ENCODE data around the gene PRPS1L1.

PRPS1L1 gene

DNA sequence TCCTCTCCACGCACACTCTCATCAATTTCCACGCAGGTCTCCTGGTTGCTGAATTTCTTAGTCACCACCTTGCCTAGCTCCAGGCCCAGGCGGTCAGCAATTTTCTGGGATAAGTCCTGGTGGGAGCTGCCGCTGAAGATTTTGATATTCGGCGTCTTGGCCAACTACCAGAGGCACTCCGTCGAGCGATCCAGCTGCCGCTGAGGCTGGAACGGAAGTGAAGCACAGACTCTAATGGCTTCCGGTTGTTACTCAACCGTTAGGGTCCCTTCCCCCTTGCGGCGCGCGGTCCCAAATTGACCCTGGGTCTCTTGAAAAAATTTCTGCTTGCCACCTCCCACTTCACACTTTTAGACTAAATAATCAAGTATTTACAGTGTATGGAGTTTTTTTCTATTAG is at the start of gene PRPS1L1:
Gene PRPS1L1, minus strand, starts transcription at position 219 of the 400 bp plus-strand sequence.
- no peak for DNase-seq

GRCh38 chr7:18076461-18076860 is 48.8 kb upstream of the PRPS1L1 start:
- no peak for DNase-seq

DNA sequence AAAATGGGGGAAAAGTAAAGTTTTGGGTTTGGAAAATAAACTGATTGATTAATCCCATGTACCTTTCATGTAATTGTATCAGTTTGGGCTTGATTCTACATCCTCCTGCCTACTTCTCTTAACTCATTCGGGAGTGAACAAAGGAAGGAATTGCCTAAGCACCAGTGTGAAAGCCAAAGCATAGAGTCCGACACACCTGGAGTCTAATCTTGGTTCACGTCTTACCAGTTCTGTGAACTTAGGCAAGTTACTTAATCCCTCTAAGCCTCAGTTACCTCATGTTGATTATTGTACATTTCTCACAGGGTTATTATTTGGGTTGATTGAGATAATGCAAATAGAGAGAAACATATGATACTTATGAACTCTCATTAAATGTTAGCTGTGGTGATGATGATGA is 41.1 kb upstream of the PRPS1L1 start:
- DNase-seq: no peak

DNA sequence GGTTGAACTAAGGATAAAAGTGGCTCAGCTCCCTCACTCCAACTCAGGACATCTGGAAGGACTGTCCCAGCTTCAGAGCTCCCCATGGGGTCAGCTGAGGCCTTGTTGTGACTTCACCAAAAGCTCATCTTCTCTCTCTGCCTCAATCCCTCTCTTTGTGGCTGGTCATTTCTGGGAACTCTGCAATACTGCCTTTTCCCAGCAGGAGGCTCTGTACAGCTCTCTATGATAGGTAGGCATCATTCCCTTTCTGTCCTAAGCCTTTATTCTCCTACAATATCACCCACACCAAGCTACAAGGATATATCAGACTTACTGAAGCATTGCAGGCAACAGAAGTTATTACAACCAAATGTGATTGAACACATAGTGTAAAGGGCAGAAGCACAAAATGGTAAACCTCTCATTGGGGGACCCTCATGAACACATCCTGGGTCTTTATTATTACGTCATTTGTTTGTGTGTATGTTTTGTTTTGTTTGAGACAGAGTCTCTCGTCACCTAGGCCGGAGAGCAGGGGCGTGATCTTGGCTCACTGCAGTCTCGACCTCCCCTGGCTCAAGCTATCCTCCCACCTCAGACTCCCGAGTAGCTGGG is 36.7 kb upstream of the PRPS1L1 start:
- DNase-seq: no peak

DNA sequence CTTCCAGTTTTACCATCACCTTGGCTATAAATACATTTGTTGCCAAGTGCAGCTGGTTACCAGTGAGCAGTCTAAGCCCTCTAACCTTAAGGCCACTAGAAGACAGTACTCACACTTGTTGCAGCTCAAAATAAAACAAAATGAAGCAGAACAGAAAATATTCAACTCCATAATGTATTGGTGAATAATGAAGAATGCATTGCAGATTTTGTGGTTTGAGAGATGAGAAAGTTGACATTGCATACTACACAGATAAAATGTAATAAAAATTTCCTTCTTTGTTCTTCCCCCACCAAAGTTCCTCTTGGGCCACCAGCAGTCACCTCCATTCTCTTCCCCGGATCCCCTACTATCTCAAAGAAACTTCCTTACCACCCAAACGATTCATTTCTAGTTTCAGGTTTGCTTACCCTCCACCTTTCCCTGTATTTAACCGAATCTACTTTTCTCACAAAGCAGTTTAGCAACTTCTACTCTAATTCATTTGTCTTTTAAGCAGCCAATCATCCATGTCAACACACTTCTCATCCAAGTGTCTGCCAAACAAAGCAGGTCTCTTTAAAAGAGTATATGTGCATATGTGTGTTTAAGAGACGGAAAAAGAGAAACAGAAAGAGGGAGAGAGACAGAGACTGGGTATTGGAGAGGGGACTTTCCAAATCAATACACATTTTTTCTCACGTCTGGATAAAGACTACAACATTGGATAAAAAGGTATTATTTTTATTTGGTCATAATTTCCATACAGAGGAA is 35.7 kb upstream of the PRPS1L1 start:
- no peak for DNase-seq

GRCh38 chr7:18059171-18059570 is 31.5 kb upstream of the PRPS1L1 start:
- no peak for DNase-seq

DNA sequence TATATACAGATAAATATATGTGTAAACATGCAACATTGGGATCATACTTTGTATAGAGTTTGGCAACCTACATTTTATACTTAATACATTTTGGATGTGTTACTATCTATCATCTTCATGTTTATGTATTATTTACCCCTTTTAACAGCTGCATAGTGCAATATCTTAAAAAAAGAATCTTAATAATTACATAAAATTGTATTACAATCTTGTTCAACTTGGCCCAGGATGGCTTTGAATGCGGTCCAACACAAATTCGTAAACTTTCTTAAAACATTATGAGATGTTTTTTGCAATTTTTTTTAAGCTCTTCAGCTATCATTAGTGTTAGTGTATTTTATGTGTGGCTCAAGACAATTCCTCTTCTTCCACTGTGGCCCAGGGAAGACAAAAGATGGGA is 26.3 kb upstream of the PRPS1L1 start:
- no peak for DNase-seq

DNA sequence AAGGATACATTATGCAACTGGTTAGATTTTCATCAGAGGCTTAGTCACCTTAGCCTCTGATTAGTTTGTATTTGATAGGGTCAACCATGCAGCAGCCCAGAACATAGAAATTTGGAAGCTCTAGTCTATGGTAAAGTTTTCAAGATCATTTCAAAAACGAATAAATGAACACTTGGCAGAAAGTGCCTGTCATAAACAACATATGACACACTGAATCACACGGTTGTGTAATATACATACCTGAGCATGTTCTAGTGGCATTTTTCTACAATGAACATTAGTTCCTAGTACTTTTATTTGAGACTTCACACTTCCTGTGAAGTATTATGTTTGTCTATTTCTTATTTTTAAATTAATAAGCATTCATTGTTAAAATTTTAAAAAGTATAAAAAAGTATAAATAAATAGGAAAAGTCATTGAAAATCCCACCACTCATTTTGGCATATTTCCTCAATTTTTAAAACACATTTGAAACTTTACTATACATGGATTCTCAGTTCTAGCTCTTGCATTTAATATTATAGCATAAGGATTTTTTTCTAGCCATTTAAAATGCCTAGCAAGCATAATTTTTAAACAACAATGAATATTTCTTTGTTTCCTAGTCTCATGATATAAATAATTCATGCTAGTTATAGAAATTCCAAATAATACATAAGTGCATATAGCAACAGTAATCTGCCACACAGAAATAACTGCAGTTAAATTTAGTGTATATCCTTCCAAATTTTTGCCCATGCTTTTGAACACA is 25.7 kb upstream of the PRPS1L1 start:
- no peak for DNase-seq

- DNase-seq: no peak
Observed at GRCh38 chr7:18049262-18049661, 21.6 kb upstream of the PRPS1L1 start.

GRCh38 chr7:18046601-18047000 is 19.0 kb upstream of the PRPS1L1 start:
- no peak for DNase-seq

DNA sequence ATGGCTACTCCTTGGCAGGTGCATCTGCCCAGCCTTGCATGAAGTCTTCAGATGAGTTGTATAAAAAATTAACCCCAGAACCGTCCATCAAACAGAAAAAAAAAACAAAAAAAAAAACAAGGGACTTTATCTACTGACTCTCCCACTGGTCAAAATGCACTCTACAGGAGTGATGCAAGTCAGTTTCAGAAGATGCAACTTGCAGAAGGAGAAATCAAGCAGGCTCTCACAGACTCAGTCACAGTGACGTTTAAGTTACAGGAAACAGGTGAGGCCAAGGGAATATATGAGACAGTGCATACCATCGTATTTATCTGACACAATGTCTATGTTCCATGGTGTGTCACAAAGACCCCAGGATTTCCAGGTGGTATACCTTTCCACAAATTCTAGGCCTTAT is 17.5 kb upstream of the PRPS1L1 start:
- DNase-seq: no peak

- DNase-seq: no peak
Observed at GRCh38 chr7:18041191-18041590, 13.5 kb upstream of the PRPS1L1 start.

GRCh38 chr7:18040196-18040595 is 12.6 kb upstream of the PRPS1L1 start:
- DNase-seq: no peak

DNA sequence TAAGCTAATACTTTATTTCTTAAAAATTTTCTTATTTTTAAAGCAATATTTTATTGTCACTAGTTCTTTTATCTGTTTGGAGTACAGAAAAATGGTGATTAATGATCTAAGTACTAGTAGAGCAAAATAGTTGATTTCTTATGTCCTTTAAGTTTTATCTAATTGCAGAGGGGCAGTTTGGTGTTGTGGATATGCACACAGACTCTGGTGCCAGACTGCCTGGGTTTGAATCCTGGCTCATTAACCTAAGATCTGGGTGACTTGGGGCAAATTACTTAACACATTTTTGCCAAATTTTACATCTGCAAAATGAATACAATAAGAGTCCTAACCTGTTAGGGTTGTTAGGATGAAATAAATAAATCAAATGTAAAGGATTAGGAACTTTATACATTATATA is 10.7 kb upstream of the PRPS1L1 start:
- no peak for DNase-seq

GRCh38 chr7:18037609-18038008 is 10.0 kb upstream of the PRPS1L1 start:
- DNase-seq: no peak

DNA sequence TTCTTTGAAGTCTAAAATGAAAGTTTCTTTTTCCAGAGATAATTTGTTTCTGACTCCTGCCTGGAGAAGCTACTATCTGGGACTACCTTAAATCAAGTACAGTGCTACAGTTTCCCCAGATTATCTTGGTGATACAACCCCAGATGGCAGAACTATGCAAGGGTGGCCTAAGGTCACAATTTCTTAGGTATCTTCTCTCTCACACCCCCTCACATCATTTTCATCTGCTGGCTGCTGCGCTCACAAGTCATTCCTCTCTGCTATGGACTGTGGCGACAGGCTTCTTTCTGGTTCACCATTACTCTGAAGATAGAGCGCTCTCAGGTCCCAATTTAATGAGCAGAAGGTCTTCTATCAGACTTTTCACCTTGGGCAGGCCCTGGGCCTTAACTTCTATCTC is 9.1 kb upstream of the PRPS1L1 start:
- no peak for DNase-seq

- no peak for DNase-seq
Observed at GRCh38 chr7:18030758-18031157, 3.1 kb upstream of the PRPS1L1 start.

DNA sequence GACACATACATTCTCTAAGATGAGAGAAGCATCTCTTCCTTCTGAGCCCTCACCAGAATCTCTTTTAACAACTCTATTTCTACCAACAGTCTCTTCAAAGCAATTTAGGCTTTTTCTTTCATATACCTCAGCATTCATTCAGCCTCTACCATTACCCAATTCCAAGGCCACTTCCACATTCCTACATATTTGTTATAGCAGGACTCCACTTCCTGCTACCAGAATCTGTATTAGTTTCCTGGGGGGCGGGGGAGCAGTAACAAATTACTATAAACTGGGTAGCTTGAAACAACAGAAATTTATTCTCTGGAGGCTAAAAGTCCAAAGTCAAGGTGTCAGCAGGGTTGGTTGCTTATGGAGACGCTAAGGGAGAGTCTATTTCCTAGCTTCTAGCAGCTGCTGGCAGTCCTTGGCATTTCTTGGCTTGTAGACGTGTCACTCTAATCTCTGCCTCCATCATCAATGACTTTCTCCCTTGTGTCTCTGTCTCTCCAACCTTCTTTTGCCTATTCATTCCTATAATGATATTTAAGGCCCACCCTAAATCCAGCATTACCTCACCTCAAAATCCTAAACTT is 7.4 kb downstream of the PRPS1L1 start:
- no peak for DNase-seq

- DNase-seq: no peak
Observed at GRCh38 chr7:18019555-18019954, 8.1 kb downstream of the PRPS1L1 start.

DNA sequence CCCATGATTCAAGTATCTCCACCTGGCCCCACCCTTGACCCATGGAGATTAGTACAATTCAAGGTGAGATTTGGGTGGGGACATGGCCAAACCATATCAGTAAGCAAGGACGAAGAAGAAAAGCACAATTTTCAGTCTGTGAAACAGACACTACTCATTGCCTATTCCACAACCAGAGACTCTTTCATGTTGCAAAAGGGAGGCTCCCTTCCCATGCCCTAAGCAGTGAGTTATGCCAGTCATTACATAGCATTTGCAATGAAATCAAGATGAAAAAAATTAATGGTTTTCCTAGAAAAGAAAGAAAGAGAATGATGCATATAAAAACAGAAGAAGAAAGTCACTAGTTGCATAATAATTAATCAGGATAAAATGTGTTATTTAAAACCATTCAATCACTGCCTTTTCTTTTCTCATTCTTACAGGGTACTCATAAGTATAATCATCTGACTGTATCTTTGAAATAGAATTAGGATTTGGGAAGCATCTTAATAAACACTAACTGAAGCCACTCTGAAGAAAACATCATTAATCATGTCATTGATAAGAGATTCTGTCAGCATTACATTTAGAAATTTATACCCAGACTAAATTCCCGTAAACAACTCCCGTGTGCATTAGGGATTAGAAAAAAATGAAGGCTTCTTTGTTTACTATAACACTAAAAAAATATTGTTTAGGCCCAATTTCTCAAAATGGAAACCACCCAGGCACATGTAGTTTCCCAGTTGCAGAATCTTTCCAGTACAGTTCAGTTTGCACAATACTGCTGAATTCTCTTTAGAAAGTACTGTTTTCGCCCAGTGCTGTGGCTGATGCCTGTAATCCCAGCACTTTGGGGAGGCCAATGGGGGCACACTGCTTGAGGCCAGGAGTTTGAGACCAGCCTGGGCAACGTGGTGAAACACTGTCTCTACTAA is 9.1 kb downstream of the PRPS1L1 start:
- no peak for DNase-seq

DNA sequence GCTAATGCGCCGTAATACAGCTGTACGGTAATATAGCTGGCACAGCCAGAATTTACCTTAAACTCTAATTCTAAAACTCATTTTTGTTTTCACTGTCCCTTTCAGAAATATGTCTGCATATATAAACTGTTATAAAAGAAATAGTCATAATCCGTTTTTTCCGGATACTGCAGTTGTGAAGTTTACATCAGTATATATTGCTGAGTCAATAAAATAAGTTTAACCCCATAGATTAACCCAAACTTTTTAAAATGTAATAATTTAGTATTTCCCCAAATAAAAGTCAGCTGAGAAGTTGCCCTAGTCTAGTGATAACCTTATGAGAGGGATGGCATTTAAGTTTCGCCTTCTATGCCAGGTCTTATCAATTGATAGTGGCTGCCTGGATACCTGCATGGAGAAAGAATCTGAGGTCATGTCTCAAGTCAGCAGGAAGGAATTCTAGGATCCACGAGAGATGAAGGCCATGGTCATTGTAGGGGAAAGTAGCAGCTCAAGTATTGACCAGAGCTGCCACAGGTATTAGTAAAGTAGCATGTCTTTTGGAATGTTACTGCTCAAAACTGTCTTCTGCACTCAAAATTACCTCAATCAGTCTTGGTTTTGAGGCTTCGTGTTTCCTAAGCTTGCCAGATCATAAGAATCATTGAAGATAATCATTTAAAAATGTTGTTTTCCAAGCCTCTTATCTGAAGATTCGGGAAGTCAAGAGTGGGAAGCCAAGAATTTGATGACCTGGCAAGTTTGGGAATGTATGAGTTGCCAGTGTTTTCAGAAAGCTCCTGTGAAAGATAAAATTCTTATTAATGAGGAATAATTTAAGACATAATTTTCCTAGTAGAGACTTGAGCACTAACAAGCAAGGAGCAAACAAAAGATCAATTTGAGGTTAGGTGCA is 10.8 kb downstream of the PRPS1L1 start:
- DNase-seq: no peak

- no peak for DNase-seq
Observed at GRCh38 chr7:18013936-18014335, 13.7 kb downstream of the PRPS1L1 start.
